Liver (tissue), 9 donors: ENCODE measurements around the gene NR0B1. TPM values are rescaled to one million over a fixed set of nuclear protein-coding genes. Genes with fewer than 3 reads are reported as not detected.

Experiments used
- DNase-seq: peaks from one replicate; pipeline ENCODE4 v3.0.0-alpha.2; 2017; ENCODE audit warnings: low spot score
- H3K27ac ChIP-seq, 2 donors: one replicate each; pipeline ENCODE4 v1.7.0; 2013; ENCODE audit warnings: inconsistent platforms in 2 of 2, low read length in 2 of 2, control low read depth in 1 of 2, low read depth in 1 of 2, mild to moderate bottlenecking in 1 of 2
- H3K27me3 ChIP-seq, 4 donors: one replicate each; pipeline versions ENCODE4 v1.6.1 to v1.7.0; 2013; ENCODE audit warnings: low read length in 3 of 4, inconsistent platforms in 1 of 4, mild to moderate bottlenecking in 1 of 4, moderate library complexity in 1 of 4; ENCODE audit not compliant: control insufficient read depth in 4 of 4, insufficient read depth in 4 of 4
- H3K36me3 ChIP-seq, 4 donors: one replicate each; pipeline versions ENCODE4 v1.6.1 to v1.7.0; 2013; ENCODE audit warnings: low read length in 3 of 4, mild to moderate bottlenecking in 3 of 4, low read depth in 1 of 4, moderate library complexity in 1 of 4; ENCODE audit not compliant: control insufficient read depth in 4 of 4, insufficient read depth in 3 of 4
- H3K4me1 ChIP-seq, 4 donors: one replicate each; pipeline versions ENCODE4 v1.6.1 to v1.7.0; 2013; ENCODE audit warnings: low read length in 3 of 4, mild to moderate bottlenecking in 3 of 4, moderate library complexity in 1 of 4; ENCODE audit not compliant: control insufficient read depth in 4 of 4, insufficient read depth in 4 of 4
- H3K4me3 ChIP-seq, 3 donors: one replicate each; pipeline versions ENCODE4 v1.6.1 to v1.7.0; 2013; ENCODE audit warnings: low read length in 3 of 3, control low read depth in 1 of 3, low read depth in 1 of 3, mild to moderate bottlenecking in 1 of 3
- H3K9ac ChIP-seq, 2 donors: one replicate each; pipeline ENCODE4 v1.7.0; 2013; ENCODE audit warnings: low read length in 2 of 2, mild to moderate bottlenecking in 2 of 2, moderate library complexity in 2 of 2, control low read depth in 1 of 2, low read depth in 1 of 2
- H3K9me3 ChIP-seq, 4 donors: one replicate each; pipeline versions ENCODE4 v1.6.1 to v1.7.0; 2013; ENCODE audit warnings: low read length in 3 of 4; ENCODE audit not compliant: control insufficient read depth in 4 of 4
- ATF3 ChIP-seq: IDR thresholded peaks from 2 replicates; pipeline ENCODE4 v1.6.1; 2016; ENCODE audit warnings: antibody characterized with exemption
- CTCF ChIP-seq: fragments of 150-350 bp; IDR thresholded peaks from 2 replicates; pipeline ENCODE4 v1.5.1; 2017; ENCODE audit warnings: improper control_type of control experiment, low read depth, low read length; ENCODE audit not compliant: missing input control
- EGR1 ChIP-seq, 2 donors: IDR thresholded peaks; 2 replicates each; pipeline ENCODE4 v1.6.1; 2016 to 2018; ENCODE audit warnings: antibody characterized with exemption in 2 of 2, low read depth in 2 of 2
- FOXA1 ChIP-seq: IDR thresholded peaks from 2 replicates; pipeline ENCODE4 v1.6.1; 2016; ENCODE audit warnings: antibody characterized with exemption
- FOXA2 ChIP-seq: IDR thresholded peaks from 2 replicates; pipeline ENCODE4 v1.6.1; 2016; ENCODE audit warnings: antibody characterized with exemption
- GABPA ChIP-seq, 2 donors: IDR thresholded peaks in 1 of 2; conservative IDR thresholded peaks in 1 of 2; 2 replicates each; pipeline ENCODE4 v1.6.1; 2016; ENCODE audit warnings: antibody characterized with exemption in 2 of 2, mild to moderate bottlenecking in 1 of 2, moderate library complexity in 1 of 2
- HNF4A ChIP-seq, 2 donors: conservative IDR thresholded peaks; 2 replicates each; pipeline ENCODE4 v1.6.1; 2016; ENCODE audit warnings: antibody characterized with exemption in 2 of 2, mild to moderate bottlenecking in 2 of 2
- HNF4G ChIP-seq: IDR thresholded peaks from 2 replicates; pipeline ENCODE4 v1.6.1; 2016; ENCODE audit warnings: antibody characterized with exemption
- JUND ChIP-seq, 2 donors: IDR thresholded peaks; 2 replicates each; pipeline ENCODE4 v1.6.1; 2016; ENCODE audit warnings: antibody characterized with exemption in 2 of 2
- NR2F2 ChIP-seq: IDR thresholded peaks from 2 replicates; pipeline ENCODE4 v1.6.1; 2016; ENCODE audit warnings: antibody characterized with exemption
- RAD21 ChIP-seq, 2 donors: IDR thresholded peaks; 2 replicates each; pipeline ENCODE4 v1.6.1; 2016; ENCODE audit warnings: antibody characterized with exemption in 2 of 2, mild to moderate bottlenecking in 2 of 2
- RXRA ChIP-seq, 2 donors: IDR thresholded peaks; 2 replicates each; pipeline ENCODE4 v1.6.1; 2017 to 2018; ENCODE audit warnings: antibody characterized with exemption in 2 of 2, mild to moderate bottlenecking in 1 of 2
- SP1 ChIP-seq: IDR thresholded peaks from 2 replicates; pipeline ENCODE4 v1.6.1; 2018; ENCODE audit warnings: antibody characterized with exemption, mild to moderate bottlenecking
- TAF1 ChIP-seq: conservative IDR thresholded peaks from 2 replicates; pipeline ENCODE4 v1.6.1; 2016; ENCODE audit warnings: antibody characterized with exemption, mild to moderate bottlenecking
- YY1 ChIP-seq: IDR thresholded peaks from 2 replicates; pipeline ENCODE4 v1.6.1; 2016; ENCODE audit warnings: antibody characterized with exemption, mild to moderate bottlenecking
- ZBTB33 ChIP-seq: IDR thresholded peaks from 2 replicates; pipeline ENCODE4 v1.6.1; 2016; ENCODE audit warnings: antibody characterized with exemption
- WGBS: extraction: QIAGEN DNeasy Blood & Tissue Kit; methylation state at CpG from one replicate; pipeline ENCODE4 v1.1.7; 2013; 5-methylcytosine and 5-hydroxymethylcytosine counted together
- polyA plus RNA-seq, 2 donors: library from polyadenylated mRNA; stranded (reverse) in 1 of 2; unstranded in 1 of 2; fragments of 200-250 nt in 1 of 2; fragments of >200 nt in 1 of 2; fragmentation: Nextera tagmentation in 1 of 2; extraction: Ambion mirVana in 1 of 2; gene quantifications; one replicate each; pipeline versions ENCODE4 v1.2.1 to v1.2.3, GENCODE V29; 2013 to 2015
- total RNA-seq, 2 donors: library from RNA; depleted of rRNA; stranded (reverse); fragments of >200 nt; gene quantifications; one replicate each; pipeline ENCODE4 v1.2.3, GENCODE V29; 2014
- TF ChIP-seq, protein P1 (sequence below): IDR thresholded peaks from 2 replicates; pipeline ENCODE4 v1.6.1; 2016; ENCODE audit warnings: antibody characterized with exemption, mild to moderate bottlenecking
- TF ChIP-seq, protein P2 (sequence below): IDR thresholded peaks from 2 replicates; pipeline ENCODE4 v1.6.1; 2016; ENCODE audit warnings: antibody characterized with exemption
- donor health status: healthy.
- donor health status: healthy.
- donor health status: healthy.
- donor health status: healthy.
- donor health status: healthy.

NR0B1 gene
- total and polyA plus RNA-seq, 4 donors = not detected

DNA sequence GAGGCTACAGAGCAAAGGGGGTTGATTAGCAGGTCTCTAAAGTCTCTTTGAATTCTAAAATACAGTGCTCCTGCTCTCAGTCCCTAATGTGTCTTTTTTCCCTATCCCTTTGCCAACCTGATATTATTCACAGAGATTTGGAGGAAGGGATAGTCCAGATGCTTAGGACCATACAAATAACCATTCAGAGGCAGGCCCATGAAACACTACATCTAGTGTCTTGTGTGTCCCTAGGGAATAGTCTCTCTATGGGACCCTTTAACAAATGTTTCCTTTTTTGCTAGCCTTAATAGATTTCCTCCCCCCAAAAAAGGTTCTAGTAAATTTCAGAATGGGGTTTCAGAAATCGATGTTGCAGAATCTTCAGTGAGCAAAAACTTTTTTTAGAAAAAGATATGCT, 1.7 kb downstream of the NR0B1 start (continued):
- TF ChIP-seq ZBTB33 = no peak
- TF ChIP-seq FOXA1 = no peak
- TF ChIP-seq JUND (IDR thresholded peaks at IDR 0.05) = no peak
- TF ChIP-seq SP1 = no peak
- TF ChIP-seq RXRA (IDR thresholded peaks at IDR 0.05) = no peak

DNA sequence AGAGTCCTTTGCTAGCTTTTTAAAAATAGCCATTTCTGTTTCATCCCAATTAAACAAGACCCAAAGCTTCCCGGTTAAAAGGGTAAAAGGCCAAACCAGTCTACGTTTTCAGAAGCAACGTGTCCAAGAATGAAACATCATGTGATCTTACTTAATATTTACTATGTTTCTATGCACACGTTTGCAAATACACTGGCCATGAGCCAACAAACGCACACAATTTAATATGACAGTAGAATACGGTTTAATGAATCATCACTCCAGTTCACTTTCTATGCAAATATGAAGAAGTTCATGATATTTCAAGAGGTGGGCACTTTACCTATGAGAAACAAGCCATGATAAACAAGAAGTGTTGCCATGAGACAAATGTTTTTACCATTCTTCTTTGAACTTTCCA, 4.3 kb downstream of the NR0B1 start:
- H3K4me1 ChIP-seq = peaks cover 0 to 11% (median under 1%) of the 10 kb centered on the region in 4 donors
- H3K4me3 ChIP-seq = no peak overlapping the region
- H3K9me3 ChIP-seq = no peaks in the 10 kb centered on the region
- WGBS = 52% methylated on average over 6 of the region's 6 CpGs
- no peaks in the 10 kb centered on the region for H3K36me3 ChIP-seq
- no peak overlapping the region for H3K9ac ChIP-seq
- TF ChIP-seq CTCF (no peak), EGR1 (IDR thresholded peaks at IDR 0.05; ENCODE audit: low read depth in 2 of 2) (no peak), NR2F2 (no peak), YY1 (no peak), HNF4A (conservative IDR thresholded peaks at IDR 0.05) (no peak), GABPA (IDR thresholded peaks at IDR 0.05 in 1 of 2, conservative IDR thresholded peaks at IDR 0.05 in 1 of 2) (no peak), FOXA1 (no peak), TAF1 (no peak), ZBTB33 (no peak), ATF3 (no peak), RAD21 (IDR thresholded peaks at IDR 0.05) (no peak), SP1 (no peak), RXRA (IDR thresholded peaks at IDR 0.05) (no peak), HNF4G (no peak), FOXA2 (no peak), JUND (IDR thresholded peaks at IDR 0.05) (no peak)
- TF ChIP-seq, protein P1, sequence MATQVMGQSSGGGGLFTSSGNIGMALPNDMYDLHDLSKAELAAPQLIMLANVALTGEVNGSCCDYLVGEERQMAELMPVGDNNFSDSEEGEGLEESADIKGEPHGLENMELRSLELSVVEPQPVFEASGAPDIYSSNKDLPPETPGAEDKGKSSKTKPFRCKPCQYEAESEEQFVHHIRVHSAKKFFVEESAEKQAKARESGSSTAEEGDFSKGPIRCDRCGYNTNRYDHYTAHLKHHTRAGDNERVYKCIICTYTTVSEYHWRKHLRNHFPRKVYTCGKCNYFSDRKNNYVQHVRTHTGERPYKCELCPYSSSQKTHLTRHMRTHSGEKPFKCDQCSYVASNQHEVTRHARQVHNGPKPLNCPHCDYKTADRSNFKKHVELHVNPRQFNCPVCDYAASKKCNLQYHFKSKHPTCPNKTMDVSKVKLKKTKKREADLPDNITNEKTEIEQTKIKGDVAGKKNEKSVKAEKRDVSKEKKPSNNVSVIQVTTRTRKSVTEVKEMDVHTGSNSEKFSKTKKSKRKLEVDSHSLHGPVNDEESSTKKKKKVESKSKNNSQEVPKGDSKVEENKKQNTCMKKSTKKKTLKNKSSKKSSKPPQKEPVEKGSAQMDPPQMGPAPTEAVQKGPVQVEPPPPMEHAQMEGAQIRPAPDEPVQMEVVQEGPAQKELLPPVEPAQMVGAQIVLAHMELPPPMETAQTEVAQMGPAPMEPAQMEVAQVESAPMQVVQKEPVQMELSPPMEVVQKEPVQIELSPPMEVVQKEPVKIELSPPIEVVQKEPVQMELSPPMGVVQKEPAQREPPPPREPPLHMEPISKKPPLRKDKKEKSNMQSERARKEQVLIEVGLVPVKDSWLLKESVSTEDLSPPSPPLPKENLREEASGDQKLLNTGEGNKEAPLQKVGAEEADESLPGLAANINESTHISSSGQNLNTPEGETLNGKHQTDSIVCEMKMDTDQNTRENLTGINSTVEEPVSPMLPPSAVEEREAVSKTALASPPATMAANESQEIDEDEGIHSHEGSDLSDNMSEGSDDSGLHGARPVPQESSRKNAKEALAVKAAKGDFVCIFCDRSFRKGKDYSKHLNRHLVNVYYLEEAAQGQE = no peak
- TF ChIP-seq, protein P2, sequence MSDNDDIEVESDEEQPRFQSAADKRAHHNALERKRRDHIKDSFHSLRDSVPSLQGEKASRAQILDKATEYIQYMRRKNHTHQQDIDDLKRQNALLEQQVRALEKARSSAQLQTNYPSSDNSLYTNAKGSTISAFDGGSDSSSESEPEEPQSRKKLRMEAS = no peak
- H3K27me3 ChIP-seq = peaks cover 0 to 4% (median under 1%) of the 10 kb centered on the region in 4 donors
- no peak for DNase-seq
- no peak overlapping the region for H3K27ac ChIP-seq
